ENCODE measurements around the gene SHKBP1. TPM values are rescaled to one million over a fixed set of nuclear protein-coding genes. Genes with fewer than 3 reads are reported as not detected.

Gene SHKBP1
- total and polyA plus RNA-seq, 2 donors (not counting 1 experiment from before 2014, with no cell fraction given): 179 to 227 TPM

- TF ChIP-seq CTCF (IDR thresholded peaks at IDR 0.05) (no peak), EZH2 (IDR thresholded peaks at IDR 0.05; ENCODE audit: borderline replicate concordance, insufficient read depth, low read depth, low read length, poor library complexity, severe bottlenecking) (no peak)
- Histone ChIP-seq H4K20me1 (ENCODE audit: control insufficient read depth, insufficient read depth, low read length, poor library complexity, severe bottlenecking) (no peaks in the 10 kb centered on the region), H3K4me1 (ENCODE audit: control insufficient read depth in 2 of 2, insufficient read depth in 2 of 2, low read length in 2 of 2) (no peaks in the 10 kb centered on the region), H3K27ac (ENCODE audit: low read length in 2 of 2) (no peak overlapping the region), H3K79me2 (ENCODE audit: control insufficient read depth, insufficient read depth, low read length) (no peaks in the 10 kb centered on the region), H3K27me3 (replicated peaks in 1 of 4; ENCODE audit: control extremely low read depth in 1 of 4, control insufficient read depth in 3 of 4, insufficient read depth in 4 of 4, low read length in 3 of 4) (no peaks in the 10 kb centered on the region), H3K4me2 (replicated peaks; ENCODE audit: low read depth, low read length, poor library complexity, severe bottlenecking) (no peak overlapping the region), H3K4me3 (ENCODE audit: control extremely low read depth in 1 of 5, extremely low read depth in 1 of 5, insufficient read depth in 1 of 5, low read depth in 2 of 5, low read length in 4 of 5) (no peak overlapping the region), H3K36me3 (replicated peaks in 1 of 2; ENCODE audit: control extremely low read depth in 1 of 2, control insufficient read depth in 1 of 2, extremely low read depth in 1 of 2, insufficient read depth in 2 of 2, low read length in 1 of 2) (peaks cover 4 to 63% of the 10 kb centered on the region in 2 experiments), H3K9me3 (ENCODE audit: control extremely low read depth in 1 of 3, control insufficient read depth in 2 of 3, insufficient read depth in 1 of 3, low read length in 2 of 3) (no peaks in the 10 kb centered on the region), H2AFZ (ENCODE audit: insufficient read depth, low read depth, low read length, poor library complexity, severe bottlenecking) (no peak overlapping the region), H3K9ac (ENCODE audit: low read length) (no peak overlapping the region)
- DNase-seq (no peak), ATAC-seq (ENCODE audit: low read depth) (no peak)
- H3K9me3 Mint-ChIP-seq (ENCODE audit: insufficient read depth): no peaks in the 10 kb centered on the region
- POLR2A ChIA-PET: no interaction called here
- H3K4me3 Mint-ChIP-seq: no peak overlapping the region
- H3K27ac Mint-ChIP-seq: no peak overlapping the region
- intact Hi-C loops (cut with micrococcal nuclease): no loop called here
- peaks cover 13% of the 10 kb centered on the region for H3K4me1 Mint-ChIP-seq
- H3K27me3 Mint-ChIP-seq: no peaks in the 10 kb centered on the region
- 97% methylated on average over 14 of the region's 14 CpGs for WGBS (ENCODE audit: insufficient coverage)
- CTCF ChIA-PET: no interaction called here
Measured at GRCh38 chr19:40586611-40587010, 9.9 kb downstream of the SHKBP1 start.

- Histone ChIP-seq H3K4me3 (ENCODE audit: control extremely low read depth in 1 of 5, extremely low read depth in 1 of 5, insufficient read depth in 1 of 5, low read depth in 2 of 5, low read length in 4 of 5) (no peak overlapping the region), H3K4me2 (replicated peaks; ENCODE audit: low read depth, low read length, poor library complexity, severe bottlenecking) (no peak overlapping the region), H3K9me3 (ENCODE audit: control extremely low read depth in 1 of 3, control insufficient read depth in 2 of 3, insufficient read depth in 1 of 3, low read length in 2 of 3) (peaks cover 0 to 6% (median 2%) of the 10 kb centered on the region in 3 donors), H3K27ac (ENCODE audit: low read length in 2 of 2) (no peak overlapping the region), H2AFZ (ENCODE audit: insufficient read depth, low read depth, low read length, poor library complexity, severe bottlenecking) (no peak overlapping the region), H4K20me1 (ENCODE audit: control insufficient read depth, insufficient read depth, low read length, poor library complexity, severe bottlenecking) (no peaks in the 10 kb centered on the region), H3K9ac (ENCODE audit: low read length) (no peak overlapping the region), H3K27me3 (replicated peaks in 1 of 4; ENCODE audit: control extremely low read depth in 1 of 4, control insufficient read depth in 3 of 4, insufficient read depth in 4 of 4, low read length in 3 of 4) (no peaks in the 10 kb centered on the region), H3K79me2 (ENCODE audit: control insufficient read depth, insufficient read depth, low read length) (no peaks in the 10 kb centered on the region), H3K36me3 (replicated peaks in 1 of 2; ENCODE audit: control extremely low read depth in 1 of 2, control insufficient read depth in 1 of 2, extremely low read depth in 1 of 2, insufficient read depth in 2 of 2, low read length in 1 of 2) (peaks cover 2 to 47% of the 10 kb centered on the region in 2 experiments), H3K4me1 (ENCODE audit: control insufficient read depth in 2 of 2, insufficient read depth in 2 of 2, low read length in 2 of 2) (no peaks in the 10 kb centered on the region)
- ChIA-PET POLR2A (no interaction called here), CTCF (no interaction called here)
- Mint-ChIP-seq H3K9me3 (ENCODE audit: insufficient read depth) (no peaks in the 10 kb centered on the region), H3K27ac (no peak overlapping the region), H3K4me1 (peaks cover 11% of the 10 kb centered on the region), H3K4me3 (no peak overlapping the region), H3K27me3 (no peaks in the 10 kb centered on the region)
- intact Hi-C loops (cut with micrococcal nuclease): no loop called here
- WGBS (ENCODE audit: insufficient coverage): 93% methylated on average over 19 of the region's 19 CpGs
- no peak for ATAC-seq (ENCODE audit: low read depth)
- DNase-seq: no peak
- TF ChIP-seq CTCF (IDR thresholded peaks at IDR 0.05) (no peak), EZH2 (IDR thresholded peaks at IDR 0.05; ENCODE audit: borderline replicate concordance, insufficient read depth, low read depth, low read length, poor library complexity, severe bottlenecking) (no peak)
Measured at GRCh38 chr19:40588110-40588854, 11.6 kb downstream of the SHKBP1 start.
